SU-DHL-6 (cell line): ENCODE results near the gene EFCAB14.
"Not testable (repeated sequence)": the region's sequence is repeated elsewhere in the genome, so short reads cannot be mapped to it uniquely, and the experiment has no call there.

Source experiments
- H2AFZ ChIP-seq: fragments of 200-600 bp; sonication (generic); 2 replicates; pipeline ENCODE4 v1.6.1; 2014; ENCODE audit warnings: low read depth, mild to moderate bottlenecking, moderate library complexity, mixed read lengths, antibody characterized with exemption, low read length; ENCODE audit not compliant: severe bottlenecking
- H3F3A ChIP-seq: fragments of 200-600 bp; shearing (Covaris generic); 2 replicates; pipeline ENCODE4 v1.6.0; 2016; ENCODE audit warnings: antibody characterized with exemption, mild to moderate bottlenecking; ENCODE audit not compliant: insufficient read depth
- H3K27ac ChIP-seq: fragments of 200-600 bp; sonication (generic); 2 replicates; pipeline ENCODE4 v1.5.1; 2016; ENCODE audit warnings: low read depth, mild to moderate bottlenecking, low read length, moderate library complexity, mixed read lengths
- H3K27me3 ChIP-seq: fragments of 200-600 bp; sonication (generic), shearing (Covaris generic); 2 replicates; pipeline ENCODE4 v1.6.0; 2014; ENCODE audit warnings: mild to moderate bottlenecking, low read length
- H3K36me3 ChIP-seq: fragments of 200-600 bp; sonication (generic); 2 replicates; pipeline ENCODE4 v1.6.1; 2014; ENCODE audit warnings: mild to moderate bottlenecking, low read length, mixed read lengths
- H3K4me2 ChIP-seq: fragments of 300-600, 200-600 bp; shearing (Covaris generic), sonication (generic); 2 replicates; pipeline ENCODE4 v1.6.0; 2014; ENCODE audit warnings: low read length, low read depth, mild to moderate bottlenecking; ENCODE audit not compliant: poor library complexity, severe bottlenecking
- H3K4me3 ChIP-seq: fragments of 200-600 bp; sonication (generic); 2 replicates; pipeline ENCODE4 v1.5.1; 2014; ENCODE audit warnings: antibody characterized with exemption, low read length, mild to moderate bottlenecking, mixed read lengths; ENCODE audit not compliant: insufficient read depth, poor library complexity, severe bottlenecking
- H3K79me2 ChIP-seq: fragments of 200-600 bp; sonication (generic); 2 replicates; pipeline ENCODE4 v1.6.1; 2014; ENCODE audit warnings: mild to moderate bottlenecking, low read length, moderate library complexity; ENCODE audit not compliant: insufficient read depth
- H3K9ac ChIP-seq: fragments of 200-600 bp; sonication (generic); 2 replicates; pipeline ENCODE4 v1.7.0; 2014; ENCODE audit warnings: mild to moderate bottlenecking, low read length
- H3K9me2 ChIP-seq: fragments of 200-600 bp; sonication (generic); replicated peaks from 2 replicates; pipeline ENCODE4 v1.6.1; 2014; ENCODE audit warnings: low read length; ENCODE audit not compliant: insufficient read depth
- H3K9me3 ChIP-seq: fragments of 200-600 bp; sonication (generic); 2 replicates; pipeline ENCODE4 v1.6.1; 2014; ENCODE audit warnings: low read length, mixed read lengths; ENCODE audit not compliant: insufficient read depth
- H4K20me1 ChIP-seq: fragments of 200-600 bp; sonication (generic); 2 replicates; pipeline ENCODE4 v1.6.1; 2014; ENCODE audit warnings: low read depth, mild to moderate bottlenecking, antibody characterized with exemption, low read length, moderate library complexity, mixed read lengths
- EZH2phosphoT487 ChIP-seq: fragments of 200-600 bp; sonication (generic), shearing (Covaris generic); conservative IDR thresholded peaks from 2 replicates; pipeline ENCODE4 v1.6.1; 2018; ENCODE audit warnings: mild to moderate bottlenecking, antibody characterized with exemption, low read length, moderate library complexity, mixed read lengths
- TF ChIP-seq, protein P1 (sequence below): fragments of 200-600 bp; sonication (generic); IDR thresholded peaks from one replicate; pipeline ENCODE4 v1.5.1; 2017; ENCODE audit warnings: antibody characterized with exemption, mild to moderate bottlenecking, low read length, moderate library complexity; ENCODE audit not compliant: insufficient read depth, poor library complexity, severe bottlenecking

Gene EFCAB14

DNA sequence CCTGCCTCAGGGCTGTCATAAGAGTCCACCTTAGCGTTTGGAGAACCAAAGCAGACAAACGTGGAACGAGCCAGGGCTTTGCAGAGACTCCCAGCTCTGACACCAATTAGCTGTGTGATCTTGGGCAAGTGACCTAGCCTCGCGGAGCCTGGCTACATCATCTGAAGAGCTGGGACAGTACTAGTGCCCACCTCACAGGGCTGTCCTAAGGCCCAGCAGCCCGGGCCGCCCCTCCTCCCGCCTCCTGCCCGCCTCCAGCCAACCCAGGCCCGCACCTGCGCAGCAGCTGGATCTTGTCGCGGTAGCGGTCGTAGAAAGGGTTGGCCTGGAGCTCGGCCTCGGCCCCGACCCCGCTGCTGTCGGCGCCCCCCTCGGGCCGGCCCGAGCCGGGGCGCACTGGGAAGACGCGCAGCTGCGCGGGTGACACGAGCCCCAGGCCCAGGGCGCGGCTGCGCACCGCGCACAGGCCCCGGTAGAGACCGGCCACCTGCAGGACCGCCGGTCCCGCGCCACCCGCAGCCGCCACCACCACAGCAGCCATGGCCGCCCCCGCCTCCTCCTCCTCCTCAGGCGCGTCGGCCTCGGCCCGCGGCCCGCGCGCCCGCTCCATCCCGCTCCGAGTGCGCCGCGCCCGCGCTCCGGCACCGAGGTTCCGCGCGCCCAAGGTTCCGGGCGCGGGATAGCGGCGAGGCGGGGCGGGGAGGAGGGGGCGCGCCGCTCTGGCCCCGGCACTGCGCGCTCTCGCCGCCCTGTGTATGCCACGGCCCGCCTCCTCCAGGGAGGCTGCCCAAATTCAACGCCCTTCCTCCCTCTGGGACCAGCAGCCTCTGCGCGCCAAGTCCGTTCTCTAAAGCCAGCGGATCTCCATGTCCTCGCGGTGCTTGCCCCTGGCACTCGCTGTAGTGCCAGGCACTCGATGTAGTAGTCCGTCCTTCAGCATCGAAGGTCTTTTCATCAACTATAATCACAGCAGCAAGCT lies 50.8 kb downstream of the EFCAB14 start, which contains the start of gene ATPAF1:
ATPAF1 (minus strand) TSS at position 583 of the 979 bp plus-strand sequence; CDS start at position 541, 42 bp downstream.
- H2AFZ ChIP-seq, result peak within 1 kb of the TSS; percentile 88
- H3K9me3 ChIP-seq, result no peaks in the 10 kb centered on the region
- H3K9me2 ChIP-seq, result no peaks in the 10 kb centered on the region
- H3K9ac ChIP-seq, result peak within 1 kb of the TSS; percentile 76
- H3K27ac ChIP-seq, result no peak within 1 kb of the TSS
- no peaks in the 10 kb centered on the region for H4K20me1 ChIP-seq
- no peak for TF ChIP-seq EZH2phosphoT487
- TF ChIP-seq, protein P1, sequence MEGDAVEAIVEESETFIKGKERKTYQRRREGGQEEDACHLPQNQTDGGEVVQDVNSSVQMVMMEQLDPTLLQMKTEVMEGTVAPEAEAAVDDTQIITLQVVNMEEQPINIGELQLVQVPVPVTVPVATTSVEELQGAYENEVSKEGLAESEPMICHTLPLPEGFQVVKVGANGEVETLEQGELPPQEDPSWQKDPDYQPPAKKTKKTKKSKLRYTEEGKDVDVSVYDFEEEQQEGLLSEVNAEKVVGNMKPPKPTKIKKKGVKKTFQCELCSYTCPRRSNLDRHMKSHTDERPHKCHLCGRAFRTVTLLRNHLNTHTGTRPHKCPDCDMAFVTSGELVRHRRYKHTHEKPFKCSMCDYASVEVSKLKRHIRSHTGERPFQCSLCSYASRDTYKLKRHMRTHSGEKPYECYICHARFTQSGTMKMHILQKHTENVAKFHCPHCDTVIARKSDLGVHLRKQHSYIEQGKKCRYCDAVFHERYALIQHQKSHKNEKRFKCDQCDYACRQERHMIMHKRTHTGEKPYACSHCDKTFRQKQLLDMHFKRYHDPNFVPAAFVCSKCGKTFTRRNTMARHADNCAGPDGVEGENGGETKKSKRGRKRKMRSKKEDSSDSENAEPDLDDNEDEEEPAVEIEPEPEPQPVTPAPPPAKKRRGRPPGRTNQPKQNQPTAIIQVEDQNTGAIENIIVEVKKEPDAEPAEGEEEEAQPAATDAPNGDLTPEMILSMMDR, result no peak
- no peaks in the 10 kb centered on the region for H3K27me3 ChIP-seq
- peak within 1 kb of the TSS; percentile 77 for H3K4me2 ChIP-seq
- peaks cover 13% of the 10 kb centered on the region for H3F3A ChIP-seq
- H3K79me2 ChIP-seq, result peaks cover 7% of the 10 kb centered on the region; the same call in 1 of the 2 replicates
- H3K36me3 ChIP-seq, result 0 out of 2 replicates have a peak, but pooled peaks cover 6% of the 10 kb centered on the region
- peak within 1 kb of the TSS; percentile 77 for H3K4me3 ChIP-seq

GRCh38 chr1:46665983-46666382 lies 52.9 kb downstream of the EFCAB14 start:
- H3K4me3 ChIP-seq, result no peak overlapping the region
- H3K27me3 ChIP-seq, result no peaks in the 10 kb centered on the region
- H3F3A ChIP-seq, result peaks cover 13% of the 10 kb centered on the region
- TF ChIP-seq, protein P1, result no peak
- no peak for TF ChIP-seq EZH2phosphoT487
- H3K9me3 ChIP-seq, result no peaks in the 10 kb centered on the region
- H3K36me3 ChIP-seq, result 0 out of 2 replicates have a peak, but pooled peaks cover 6% of the 10 kb centered on the region
- no peak overlapping the region for H3K9ac ChIP-seq
- H4K20me1 ChIP-seq, result no peaks in the 10 kb centered on the region
- no peaks in the 10 kb centered on the region for H3K9me2 ChIP-seq
- H2AFZ ChIP-seq, result no peak overlapping the region
- no peak overlapping the region for H3K4me2 ChIP-seq
- H3K27ac ChIP-seq, result no peak overlapping the region
- peaks cover 7% of the 10 kb centered on the region; the same call in 1 of the 2 replicates for H3K79me2 ChIP-seq

- H3K9me2 ChIP-seq, H3F3A ChIP-seq, H2AFZ ChIP-seq: not testable (repeated sequence)
Observed at GRCh38 chr1:46662919-46663318, 56.0 kb downstream of the EFCAB14 start.

GRCh38 chr1:46660116-46660515 lies 58.8 kb downstream of the EFCAB14 start:
- not testable (repeated sequence) for H3K4me3 ChIP-seq, H3K27me3 ChIP-seq, H4K20me1 ChIP-seq, H3K9ac ChIP-seq, H3K9me2 ChIP-seq, H3K4me2 ChIP-seq, H3F3A ChIP-seq, H3K27ac ChIP-seq, H3K9me3 ChIP-seq, H2AFZ ChIP-seq, H3K79me2 ChIP-seq
- H3K36me3 ChIP-seq, result peaks cover 28% of the 10 kb centered on the region; the same call in 1 of the 2 replicates

More at GRCh38 chr1:46662919-46663318, 56.0 kb downstream of the EFCAB14 start:
- not testable (repeated sequence) for H3K36me3 ChIP-seq, H4K20me1 ChIP-seq, H3K79me2 ChIP-seq, H3K27ac ChIP-seq, H3K9ac ChIP-seq, H3K9me3 ChIP-seq, H3K4me2 ChIP-seq, H3K27me3 ChIP-seq, H3K4me3 ChIP-seq
